HepG2 (cell line): ENCODE data around the gene CEP135.

ENCODE experiments used
- ATF2 ChIP-seq: sonication (generic); formaldehyde crosslinking; IDR thresholded peaks from 2 replicates; pipeline ENCODE4 v1.4.0; 2020; ENCODE audit warnings: missing genetic modification reagents
- CSRNP2 ChIP-seq: sonication (generic); formaldehyde crosslinking; conservative IDR thresholded peaks from 2 replicates; pipeline ENCODE4 v1.8.0; 2022; ENCODE audit warnings: low read depth, missing genetic modification reagents
- DZIP1 ChIP-seq: sonication (generic); formaldehyde crosslinking; IDR thresholded peaks from 2 replicates; pipeline ENCODE4 v1.5.0; 2020; ENCODE audit warnings: mild to moderate bottlenecking, missing genetic modification reagents
- EP300 ChIP-seq, 3 experiments: sonication (generic) in 1 of 3; formaldehyde crosslinking in 1 of 3; IDR thresholded peaks; 2 replicates each; pipeline versions ENCODE4 v1.5.1 to v1.6.1; 2011 to 2020; ENCODE audit warnings: low read depth in 2 of 3, low read length in 2 of 3, borderline replicate concordance in 1 of 3, improper control_type of control experiment in 1 of 3, mild to moderate bottlenecking in 1 of 3, missing genetic modification reagents in 1 of 3, moderate library complexity in 1 of 3
- MXI1 ChIP-seq: IDR thresholded peaks from 3 replicates; pipeline ENCODE4 v1.6.1; 2012; ENCODE audit warnings: low read depth, low read length, inconsistent platforms, borderline replicate concordance
- TRIM22 ChIP-seq: fragments of 450-650 bp; IDR thresholded peaks from 2 replicates; pipeline ENCODE4 v1.6.1; 2017
- ZBTB49 ChIP-seq: sonication (generic); formaldehyde crosslinking; IDR thresholded peaks from 2 replicates; pipeline ENCODE4 v1.4.0; 2020; ENCODE audit warnings: missing genetic modification reagents, borderline replicate concordance
- ZNF20 ChIP-seq: sonication (generic); formaldehyde crosslinking; IDR thresholded peaks from 2 replicates; pipeline ENCODE4 v1.4.0; 2020; ENCODE audit warnings: mild to moderate bottlenecking, moderate library complexity, missing genetic modification reagents
- ZNF337 ChIP-seq: sonication (generic); formaldehyde crosslinking; IDR thresholded peaks from 2 replicates; pipeline ENCODE4 v1.5.1; 2020; ENCODE audit warnings: missing genetic modification reagents, low read depth, mild to moderate bottlenecking, borderline replicate concordance

- TF ChIP-seq MXI1: no peak
- TF ChIP-seq ZNF20 (CRISPR knock-in tag): no peak
- no peak for TF ChIP-seq TRIM22
- TF ChIP-seq DZIP1 (CRISPR knock-in tag): no peak
- no peak for TF ChIP-seq ATF2 (CRISPR knock-in tag)
- no peak for TF ChIP-seq ZBTB49 (CRISPR knock-in tag)
- TF ChIP-seq CSRNP2 (CRISPR knock-in tag): no peak
- no peak for TF ChIP-seq ZNF337 (CRISPR knock-in tag)
- TF ChIP-seq EP300 (IDR thresholded peaks at IDR 0.05; ENCODE audit: low read depth in 2 of 2, low read length in 2 of 2): no peak
- TF ChIP-seq EP300 (CRISPR knock-in tag; IDR thresholded peaks at IDR 0.05; ENCODE audit: borderline replicate concordance): no peak
Observed at GRCh38 chr4:55906989-55907388, 41.8 kb upstream of the CEP135 start.
